Astrocyte (in vitro differentiated cells and primary cell): ENCODE results near the gene MAP4K2.

ENCODE experiments used
- EZH2 ChIP-seq: IDR thresholded peaks from 2 replicates; pipeline ENCODE4 v1.6.1; 2012; ENCODE audit warnings: mild to moderate bottlenecking, low read length, inconsistent platforms; ENCODE audit not compliant: insufficient read depth
- TF ChIP-seq, protein P1 (sequence below): IDR thresholded peaks from 2 replicates; pipeline ENCODE4 v1.5.1; 2011; ENCODE audit warnings: low read depth, mild to moderate bottlenecking, inconsistent platforms, low read length, moderate library complexity; ENCODE audit not compliant: insufficient read depth

- TF ChIP-seq, protein P1, sequence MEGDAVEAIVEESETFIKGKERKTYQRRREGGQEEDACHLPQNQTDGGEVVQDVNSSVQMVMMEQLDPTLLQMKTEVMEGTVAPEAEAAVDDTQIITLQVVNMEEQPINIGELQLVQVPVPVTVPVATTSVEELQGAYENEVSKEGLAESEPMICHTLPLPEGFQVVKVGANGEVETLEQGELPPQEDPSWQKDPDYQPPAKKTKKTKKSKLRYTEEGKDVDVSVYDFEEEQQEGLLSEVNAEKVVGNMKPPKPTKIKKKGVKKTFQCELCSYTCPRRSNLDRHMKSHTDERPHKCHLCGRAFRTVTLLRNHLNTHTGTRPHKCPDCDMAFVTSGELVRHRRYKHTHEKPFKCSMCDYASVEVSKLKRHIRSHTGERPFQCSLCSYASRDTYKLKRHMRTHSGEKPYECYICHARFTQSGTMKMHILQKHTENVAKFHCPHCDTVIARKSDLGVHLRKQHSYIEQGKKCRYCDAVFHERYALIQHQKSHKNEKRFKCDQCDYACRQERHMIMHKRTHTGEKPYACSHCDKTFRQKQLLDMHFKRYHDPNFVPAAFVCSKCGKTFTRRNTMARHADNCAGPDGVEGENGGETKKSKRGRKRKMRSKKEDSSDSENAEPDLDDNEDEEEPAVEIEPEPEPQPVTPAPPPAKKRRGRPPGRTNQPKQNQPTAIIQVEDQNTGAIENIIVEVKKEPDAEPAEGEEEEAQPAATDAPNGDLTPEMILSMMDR, result no peak
- TF ChIP-seq EZH2, result no peak
Measured at GRCh38 chr11:64826062-64826461, 23.0 kb upstream of the MAP4K2 start.
